ENCODE results near the gene SUFU.

Gene SUFU

GRCh38 chr10:102624751-102625645 is 121.2 kb downstream of the SUFU start:
- no peak for DNase-seq (ENCODE audit: low read depth)
- no peak for TF ChIP-seq CTCF (IDR thresholded peaks at IDR 0.05; ENCODE audit: control insufficient read depth, extremely low read depth, insufficient read depth)
- H3K4me3 ChIP-seq (ENCODE audit: low read depth, low read length) = no peak overlapping the region

- no peak for TF ChIP-seq CTCF (IDR thresholded peaks at IDR 0.05; ENCODE audit: control insufficient read depth, extremely low read depth, insufficient read depth)
- no peak for DNase-seq (ENCODE audit: low read depth)
- no peak overlapping the region for H3K4me3 ChIP-seq (ENCODE audit: low read depth, low read length)
Observed at GRCh38 chr10:102626026-102626685, 122.4 kb downstream of the SUFU start.

- no peak overlapping the region for H3K4me3 ChIP-seq (ENCODE audit: low read depth, low read length)
- DNase-seq (ENCODE audit: low read depth) = no peak
- no peak for TF ChIP-seq CTCF (IDR thresholded peaks at IDR 0.05; ENCODE audit: control insufficient read depth, extremely low read depth, insufficient read depth)
Observed at GRCh38 chr10:102627291-102627735, 123.5 kb downstream of the SUFU start.

- no peak for DNase-seq (ENCODE audit: low read depth)
- TF ChIP-seq CTCF (IDR thresholded peaks at IDR 0.05; ENCODE audit: control insufficient read depth, extremely low read depth, insufficient read depth) = no peak
- H3K4me3 ChIP-seq (ENCODE audit: low read depth, low read length) = no peak overlapping the region
Observed at GRCh38 chr10:102627736-102628293, 124.0 kb downstream of the SUFU start.

GRCh38 chr10:102628451-102628911 is 124.7 kb downstream of the SUFU start:
- H3K4me3 ChIP-seq (ENCODE audit: low read depth, low read length) = no peak overlapping the region
- no peak for DNase-seq (ENCODE audit: low read depth)
- no peak for TF ChIP-seq CTCF (IDR thresholded peaks at IDR 0.05; ENCODE audit: control insufficient read depth, extremely low read depth, insufficient read depth)

- no peak for TF ChIP-seq CTCF (IDR thresholded peaks at IDR 0.05; ENCODE audit: control insufficient read depth, extremely low read depth, insufficient read depth)
- DNase-seq (ENCODE audit: low read depth) = no peak
- H3K4me3 ChIP-seq (ENCODE audit: low read depth, low read length) = no peak overlapping the region
Observed at GRCh38 chr10:102629661-102630614, 126.2 kb downstream of the SUFU start.

All from LNCaP clone FGC (cell line).